Frontal cortex (tissue), 4 donors: ENCODE results near the gene SPG7. TPM values are rescaled to one million over a fixed set of nuclear protein-coding genes. Genes with fewer than 3 reads are reported as not detected.
A peak's percentile ranks its signal among the peaks of the same experiment; 100 is the strongest.

Experiments used
- DNase-seq, 2 donors: peaks; one replicate each; pipeline ENCODE4 v3.0.0; 2012; ENCODE audit warnings: low spot score in 2 of 2
- FAIRE-seq: peaks from 2 replicates; lab custom pipeline; 2012; peaks lifted over from hg19 to GRCh38; lab: Jason Lieb, UNC
- total RNA-seq: library from RNA; depleted of rRNA; stranded (reverse); fragments of >200 nt; gene quantifications from one replicate; pipeline ENCODE4 v1.2.3, GENCODE V29; 2014
- donor health status: control.
- donor health status: control.
- donor health status: control.

Gene SPG7
- total RNA-seq, 1 donor from 2014 or later, result 84.8 TPM

DNA sequence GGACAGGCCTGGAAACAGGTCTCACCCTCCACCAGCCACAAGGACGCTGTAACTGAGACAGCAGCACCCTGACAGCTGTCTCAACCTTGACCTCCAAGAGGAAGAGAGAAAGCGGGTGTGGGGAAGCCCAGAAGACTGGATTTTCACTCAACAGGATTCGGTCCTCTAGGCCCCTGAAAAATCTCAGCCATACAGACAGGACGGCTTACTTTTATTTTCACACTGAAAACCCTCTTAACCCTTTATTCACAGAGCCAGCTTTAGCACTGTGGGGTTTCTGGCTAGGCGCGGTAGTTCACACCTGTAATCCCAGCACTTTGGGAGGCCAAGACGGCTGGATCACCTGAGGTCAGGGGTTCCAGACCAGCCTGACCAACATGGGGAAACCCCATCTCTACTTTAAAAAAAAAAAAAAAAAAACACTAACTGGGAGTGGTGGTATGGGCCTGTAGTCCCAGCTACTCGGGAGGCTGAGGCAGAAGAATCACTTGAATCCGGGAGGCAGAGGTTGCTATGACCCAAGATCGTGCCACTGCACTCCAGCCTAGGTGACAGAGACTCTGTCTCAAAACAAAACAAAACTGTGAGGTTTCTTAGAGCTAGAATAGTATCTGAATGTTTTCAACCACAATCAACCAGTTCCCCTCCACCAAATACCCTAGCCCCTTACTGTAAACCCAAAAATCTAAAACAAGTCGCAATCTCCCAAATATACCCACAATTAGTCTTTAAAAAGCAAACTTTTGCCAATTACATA, 23.1 kb upstream of the SPG7 start:
- no peak for DNase-seq

DNA sequence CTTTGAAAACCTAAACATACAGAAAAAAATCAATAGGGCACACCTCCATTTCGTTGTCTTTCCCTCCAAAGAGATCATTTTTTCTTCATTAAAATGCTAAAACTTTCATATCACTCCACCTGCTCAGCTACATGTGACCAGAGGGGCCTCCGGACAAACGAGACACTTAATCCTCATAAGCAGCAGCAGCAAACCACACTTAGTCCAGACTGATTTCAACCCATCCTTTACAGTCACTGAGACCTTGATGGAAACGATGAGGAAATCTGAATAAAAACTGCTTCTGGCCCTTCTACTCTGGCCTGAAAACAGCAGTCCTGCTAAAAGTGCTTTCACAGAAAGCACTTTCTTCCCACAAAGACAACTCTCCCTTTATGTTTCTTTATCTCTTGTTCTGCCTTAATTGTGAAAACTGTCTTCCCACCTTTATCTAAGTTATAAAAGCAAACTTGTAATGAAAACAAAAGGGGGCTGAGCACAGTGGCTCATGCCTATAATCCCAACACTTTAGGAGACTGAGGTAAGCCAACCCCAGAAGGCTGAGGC, 22.4 kb upstream of the SPG7 start:
- DNase-seq (no peak), FAIRE-seq (no peak)

More for the DNA sequence above, 23.1 kb upstream of the SPG7 start:
- no peak for FAIRE-seq

DNA sequence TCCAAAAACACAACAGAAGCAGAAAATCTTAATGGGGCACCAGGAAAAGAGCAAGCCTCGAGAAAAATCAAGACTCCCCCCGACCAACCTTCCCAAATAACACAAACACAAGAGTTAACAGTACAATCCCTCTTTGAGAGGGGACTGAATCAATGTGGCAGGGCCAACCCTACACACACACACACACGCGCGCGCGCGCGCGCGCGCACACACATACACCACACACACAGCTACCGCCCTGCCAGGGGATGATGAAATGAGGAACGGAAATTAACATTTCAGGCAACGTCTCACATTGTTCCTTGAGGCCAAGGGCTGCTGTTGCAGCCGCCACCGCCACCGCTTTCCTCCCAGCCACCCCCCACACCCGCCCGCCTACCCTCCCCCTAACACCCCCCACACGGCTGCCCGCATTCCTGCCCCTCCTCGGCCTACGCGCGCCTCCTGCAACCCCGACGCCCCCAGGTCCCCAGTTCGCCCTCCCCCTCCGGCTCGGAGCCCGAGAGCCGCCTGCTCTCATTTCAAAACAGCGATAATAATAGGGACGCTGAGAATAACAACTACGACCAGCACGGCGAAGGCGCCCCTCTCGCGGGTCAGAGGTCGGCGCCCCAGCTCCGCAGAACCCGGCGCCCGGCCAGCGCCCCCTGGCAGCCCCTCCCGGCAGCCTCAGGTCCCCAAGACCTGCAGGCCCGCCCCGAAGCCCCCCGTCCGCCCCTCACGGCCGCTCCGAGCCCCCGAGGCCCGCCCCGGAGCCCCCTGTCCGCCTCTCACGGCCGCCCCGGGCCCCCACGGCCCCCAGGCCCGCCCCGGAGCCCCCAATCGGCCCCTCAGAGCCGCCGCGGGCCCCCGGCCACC, 18.9 kb upstream of the SPG7 start:
- FAIRE-seq, result no peak

DNA sequence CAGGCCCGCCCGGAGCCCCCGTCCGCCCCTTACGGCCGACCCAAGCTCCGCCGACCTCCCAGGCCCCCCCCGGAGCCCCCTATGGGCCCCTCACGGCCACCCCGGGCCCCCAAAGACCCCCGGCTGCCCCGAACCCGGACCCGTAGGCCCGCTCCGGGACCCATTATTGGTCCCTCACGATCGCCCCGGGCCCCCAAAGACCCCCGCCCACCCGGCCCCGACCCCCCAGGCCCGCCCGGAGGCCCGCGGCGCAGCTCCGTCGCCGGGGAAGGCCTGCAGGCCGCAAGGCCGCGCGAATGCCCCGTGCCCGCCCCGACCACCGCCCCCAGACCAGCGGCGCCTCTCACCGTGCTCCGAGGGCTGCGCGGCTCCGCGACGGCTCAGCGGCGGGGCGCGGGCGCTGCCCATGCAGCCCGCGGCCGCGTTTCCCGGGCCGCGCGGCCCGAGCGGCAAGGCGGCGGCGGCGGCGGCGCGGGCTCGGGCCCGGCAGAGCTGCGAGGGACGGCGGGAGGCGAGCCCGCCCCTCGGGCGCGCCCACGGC, 18.2 kb upstream of the SPG7 start:
- DNase-seq, result no peak
- no peak for FAIRE-seq

More for the DNA sequence above, 18.9 kb upstream of the SPG7 start:
- DNase-seq, result peak; percentile 63 to 73

DNA sequence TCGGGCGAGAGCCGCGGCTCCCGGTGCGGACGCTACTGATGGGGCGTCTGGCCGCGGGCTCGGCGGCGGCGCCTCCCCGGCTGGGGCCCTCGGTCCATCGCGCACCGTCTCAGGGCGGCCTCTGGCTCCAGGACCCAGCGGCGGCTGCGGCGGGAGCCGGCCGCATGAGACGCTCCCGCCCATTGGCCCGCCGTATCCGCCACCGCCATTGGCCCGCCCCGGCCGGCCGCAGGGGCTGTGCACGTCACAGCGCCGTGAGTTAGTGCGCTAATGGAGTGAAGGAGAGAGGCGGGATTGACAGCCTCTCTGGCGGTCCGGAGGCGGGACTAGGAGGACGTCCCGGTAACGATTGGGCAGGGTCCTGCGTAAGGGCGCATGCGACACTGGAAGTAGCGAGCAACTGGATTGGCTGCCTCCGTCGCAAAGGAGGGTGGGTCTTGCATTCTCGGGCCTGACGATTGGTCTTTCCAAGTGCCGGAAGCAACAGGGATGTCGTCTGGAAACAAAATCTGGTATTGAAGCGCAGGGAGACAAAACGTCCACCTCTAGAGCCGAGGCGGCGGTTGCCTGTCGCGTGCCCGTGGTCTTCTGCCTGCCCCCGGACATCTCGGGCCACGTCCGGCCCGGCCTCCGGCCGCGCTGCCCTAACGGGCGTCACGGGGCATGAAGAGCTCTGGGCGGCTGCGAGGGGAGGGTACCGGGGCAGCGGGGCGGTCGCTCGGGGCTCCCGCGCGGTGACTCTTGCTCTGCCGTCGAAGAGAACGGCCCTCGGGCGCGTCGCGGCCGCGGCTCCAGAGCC, 17.6 kb upstream of the SPG7 start, which contains the start of gene ANKRD11:
Gene ANKRD11 (minus strand): TSS at position 123 of the 799 bp plus-strand sequence. CDS start 173,542 bp downstream, outside the sequence.
- peak; percentile 77 for FAIRE-seq
- peak; percentile 98 to 100 for DNase-seq

DNA sequence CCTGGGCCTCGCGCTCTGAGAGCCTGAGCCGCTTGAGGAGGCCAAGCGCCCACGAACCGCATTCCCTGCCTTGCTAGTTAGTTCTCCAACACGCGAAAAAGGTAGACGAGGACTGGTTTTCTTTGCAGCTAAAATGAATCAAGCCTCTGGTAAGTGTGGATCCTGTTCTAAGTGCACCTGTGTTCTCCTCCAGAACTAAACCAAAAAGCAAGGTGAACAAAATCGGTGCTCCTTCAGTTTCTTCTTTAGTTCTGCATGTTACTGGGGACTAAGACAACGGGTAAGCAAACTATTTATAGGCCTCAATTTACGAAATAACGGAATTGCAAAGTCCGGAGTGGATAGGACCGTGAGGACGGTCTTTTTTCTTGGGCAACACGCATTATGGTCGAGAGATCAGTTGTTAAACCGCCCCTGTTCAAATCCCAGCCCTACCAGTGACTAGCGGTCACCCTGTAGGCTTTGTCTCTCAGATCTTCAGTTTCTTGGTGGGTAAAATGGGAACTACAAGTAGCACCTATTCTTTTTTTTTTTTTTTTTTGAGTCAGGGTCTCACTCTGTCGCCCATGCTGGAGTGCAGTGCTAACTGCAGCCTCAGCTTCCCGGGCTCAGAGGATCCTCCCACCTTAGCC, 16.8 kb upstream of the SPG7 start:
- FAIRE-seq (no peak), DNase-seq (no peak)

DNA sequence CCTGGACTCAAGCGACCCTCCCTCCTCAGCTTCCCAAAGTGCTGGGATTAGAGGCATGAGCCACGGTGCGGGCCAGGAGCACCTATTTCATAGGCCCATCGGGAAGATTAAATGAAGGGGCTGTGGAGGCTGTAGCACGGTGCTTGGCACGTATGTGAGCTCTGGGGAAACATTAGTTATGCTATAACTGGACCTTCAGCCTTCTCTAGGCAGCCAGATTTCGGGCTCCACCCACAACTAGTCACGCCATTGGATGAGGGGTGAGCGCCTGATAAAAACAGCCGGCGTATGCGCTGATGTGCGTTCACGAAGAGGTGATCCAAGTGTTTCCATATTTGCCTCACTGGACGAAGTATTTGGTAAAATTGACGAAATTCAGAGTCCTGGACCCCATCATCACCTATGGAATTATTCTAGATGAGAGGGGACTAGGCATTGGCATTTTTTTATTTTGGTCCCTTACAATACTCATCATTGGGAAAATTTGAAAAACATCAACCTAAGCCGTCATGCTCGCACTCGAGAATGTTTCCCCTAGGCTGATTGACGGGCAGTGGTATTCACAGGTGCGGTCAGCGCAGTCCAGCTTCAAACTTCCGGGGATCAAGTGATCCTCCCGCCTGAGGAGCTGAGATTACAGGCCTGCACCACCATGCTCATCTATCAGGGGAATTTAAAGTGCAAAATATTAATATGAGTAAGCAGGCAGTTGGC, 16.1 kb upstream of the SPG7 start:
- DNase-seq (no peak), FAIRE-seq (no peak)

DNA sequence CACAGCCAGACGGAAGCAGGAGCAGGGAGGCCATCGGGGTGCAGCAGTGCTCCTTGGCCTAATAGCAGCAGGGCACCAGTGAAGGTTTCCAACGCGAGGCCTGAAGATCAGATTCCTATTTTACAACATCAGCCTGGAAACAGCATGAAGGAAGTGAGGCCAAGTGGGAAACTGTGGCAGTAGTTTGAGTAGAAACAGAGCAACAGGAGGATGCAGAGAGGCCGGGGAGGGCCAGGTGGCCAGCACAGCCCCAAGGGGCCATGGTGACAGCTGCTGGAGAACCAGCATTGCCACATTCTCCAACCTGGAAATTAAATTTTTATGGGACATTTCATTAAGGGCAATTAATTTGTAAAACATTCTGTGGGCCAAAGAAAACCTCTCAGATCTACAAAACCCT, 14.4 kb upstream of the SPG7 start:
- DNase-seq, result no peak

DNA sequence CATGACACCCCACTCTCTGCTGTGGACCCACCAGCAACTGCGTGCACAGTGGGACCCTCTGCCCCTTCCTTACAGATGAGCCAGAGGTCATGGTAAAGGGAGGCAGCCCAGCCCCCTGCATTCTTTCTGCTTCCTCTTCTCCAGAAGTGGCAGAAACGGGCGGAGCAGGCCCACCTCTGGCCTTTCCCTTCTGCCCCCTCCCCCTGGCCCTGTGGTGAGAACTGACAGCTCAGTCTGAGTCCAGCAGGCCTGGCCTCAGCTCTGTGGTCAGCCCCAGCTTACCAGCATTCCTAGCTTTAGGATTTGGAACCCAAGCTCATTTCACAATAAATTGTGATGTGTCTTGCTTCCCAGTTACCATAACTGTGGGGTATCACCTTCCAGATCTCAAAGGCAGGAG, 13.1 kb upstream of the SPG7 start:
- no peak for FAIRE-seq

More for the DNA sequence above, 14.4 kb upstream of the SPG7 start:
- no peak for FAIRE-seq

DNA sequence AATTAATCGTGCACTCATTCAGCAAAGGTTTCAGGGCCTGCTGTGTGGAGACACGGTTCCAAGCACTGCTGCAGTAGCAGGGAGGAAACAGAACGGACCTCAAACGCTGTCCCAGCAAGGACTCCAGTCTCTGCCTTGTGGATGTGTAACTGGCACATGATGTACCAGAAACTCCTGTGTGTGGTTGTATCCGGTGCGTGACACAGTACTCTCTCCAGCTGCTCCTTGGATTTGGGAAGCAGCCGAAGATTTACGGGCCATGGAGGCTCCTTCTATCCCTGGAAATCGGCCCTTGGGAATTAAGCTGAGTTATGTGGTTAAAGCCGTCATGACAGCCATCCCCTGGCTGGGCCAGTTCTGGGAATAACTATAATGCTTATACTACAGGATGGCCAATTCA, 9.4 kb upstream of the SPG7 start:
- no peak for DNase-seq
- no peak for FAIRE-seq

More for the DNA sequence above, 13.1 kb upstream of the SPG7 start:
- no peak for DNase-seq

DNA sequence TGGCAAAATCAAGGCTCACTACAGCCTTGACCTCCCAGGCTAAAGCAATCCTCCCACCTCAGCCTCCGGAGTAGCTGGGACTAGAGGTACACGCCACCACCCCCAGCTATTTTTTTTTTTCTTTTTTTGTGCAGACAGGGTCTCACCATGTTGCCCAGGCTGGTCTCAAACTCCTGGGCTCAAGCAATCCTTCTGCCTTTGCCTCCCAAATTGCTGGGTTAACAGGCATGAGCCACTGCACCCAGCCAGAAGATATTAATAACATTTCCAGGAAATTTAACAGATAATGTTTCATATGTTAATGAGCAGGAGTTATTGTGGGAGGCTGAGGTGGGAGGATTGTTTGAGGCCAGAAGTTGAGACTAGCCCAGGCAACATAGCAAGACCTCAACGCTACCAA, 8.4 kb upstream of the SPG7 start:
- DNase-seq (no peak), FAIRE-seq (no peak)

DNA sequence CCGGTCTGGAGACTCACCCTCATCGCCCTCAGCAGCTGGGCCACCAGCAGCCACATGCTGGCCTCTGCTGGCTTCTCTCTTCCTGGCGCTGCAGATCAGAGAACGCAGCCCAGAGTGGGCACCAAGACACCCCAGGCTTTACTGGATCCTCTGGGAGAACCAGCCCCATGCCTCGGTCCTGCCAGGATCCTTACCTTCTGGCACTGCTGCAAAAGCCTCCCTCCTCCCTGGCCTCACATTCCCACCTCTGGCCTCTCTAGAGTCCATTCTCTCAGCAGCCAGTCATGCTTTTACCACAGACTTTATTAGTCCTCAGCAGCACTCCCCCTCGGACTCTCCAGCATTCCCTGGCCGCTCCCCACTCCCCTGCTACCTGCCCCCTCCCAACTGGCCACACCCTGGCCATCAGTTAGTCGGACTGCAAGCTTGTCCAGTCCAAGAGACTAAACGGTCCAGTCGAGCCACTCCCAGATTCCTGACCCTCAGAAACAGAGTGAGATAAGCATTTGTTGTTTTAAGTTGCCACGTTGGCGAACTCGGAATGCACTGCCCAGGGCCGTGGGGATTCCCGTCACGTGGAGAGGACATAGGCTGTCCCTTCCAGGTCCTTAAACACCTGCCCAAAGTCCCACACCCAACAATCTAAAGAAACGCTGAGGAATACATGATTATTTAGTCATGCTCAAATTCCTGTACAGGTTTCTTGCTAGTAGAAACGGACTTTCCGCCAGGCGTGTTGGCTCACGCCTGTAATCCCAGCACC, 5.9 kb upstream of the SPG7 start:
- FAIRE-seq, result no peak
- DNase-seq, result no peak

DNA sequence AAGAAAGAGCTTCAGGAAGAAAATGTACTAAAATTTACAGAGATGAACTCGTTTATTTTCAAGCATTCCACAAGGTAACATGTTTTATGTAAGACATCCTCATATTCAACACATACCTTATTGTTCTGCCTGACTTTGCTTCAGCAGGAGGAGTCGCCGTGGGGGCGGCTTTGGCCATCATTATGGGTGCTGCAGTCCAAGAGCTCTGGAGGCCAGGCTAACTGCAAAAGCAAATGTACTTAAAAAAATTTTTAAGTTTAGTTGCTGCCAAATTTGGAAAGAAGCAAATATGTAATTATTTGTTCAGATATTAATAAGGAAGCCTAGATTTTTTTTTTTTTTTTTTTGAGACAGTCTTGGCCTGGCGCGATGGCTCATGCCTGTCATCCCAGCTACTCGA, 4.1 kb upstream of the SPG7 start:
- FAIRE-seq (no peak), DNase-seq (no peak)

DNA sequence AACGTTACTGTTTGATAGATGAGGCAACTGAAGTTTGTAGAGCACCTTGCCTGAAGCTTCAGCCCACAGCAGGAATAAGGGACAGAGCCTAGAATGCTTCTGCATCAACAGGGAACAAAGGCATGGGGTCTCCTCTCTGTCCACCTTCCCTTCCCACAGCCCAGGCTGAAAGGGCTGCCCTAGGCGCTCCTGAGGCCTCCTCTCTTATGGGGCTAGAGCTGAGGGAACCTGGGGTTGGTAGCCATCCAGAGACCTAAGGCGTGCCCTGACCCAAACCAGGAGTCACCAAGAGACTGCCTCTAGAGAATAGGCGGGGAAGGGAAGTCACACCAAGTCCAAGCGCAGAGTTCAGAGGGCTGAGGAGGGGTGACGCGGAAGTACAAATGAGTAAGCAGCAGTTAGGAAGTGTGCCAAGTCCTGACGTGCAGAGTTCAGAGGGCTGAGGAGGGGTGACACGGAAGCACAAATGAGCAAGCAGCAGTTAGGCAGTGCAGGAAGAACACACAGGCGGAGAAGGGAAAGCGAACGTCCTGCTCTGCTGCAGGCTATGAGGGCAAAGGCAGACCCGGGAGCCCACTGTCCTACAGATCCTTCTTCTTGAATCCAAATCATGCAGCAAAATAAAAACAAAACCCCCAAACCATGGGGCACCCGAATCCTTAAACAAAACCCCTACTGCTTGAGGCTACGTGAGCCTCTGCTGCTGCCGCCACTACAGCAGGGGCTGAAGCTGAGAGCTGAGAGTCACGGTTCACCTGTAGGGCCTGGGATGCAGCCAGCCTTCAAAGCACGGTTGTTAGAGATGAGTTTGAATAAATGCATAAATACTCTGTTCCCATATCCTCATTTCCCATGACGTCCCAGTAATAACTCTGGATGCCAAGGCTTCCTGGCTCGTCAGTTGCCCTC, 2.7 kb upstream of the SPG7 start:
- FAIRE-seq, result no peak

DNA sequence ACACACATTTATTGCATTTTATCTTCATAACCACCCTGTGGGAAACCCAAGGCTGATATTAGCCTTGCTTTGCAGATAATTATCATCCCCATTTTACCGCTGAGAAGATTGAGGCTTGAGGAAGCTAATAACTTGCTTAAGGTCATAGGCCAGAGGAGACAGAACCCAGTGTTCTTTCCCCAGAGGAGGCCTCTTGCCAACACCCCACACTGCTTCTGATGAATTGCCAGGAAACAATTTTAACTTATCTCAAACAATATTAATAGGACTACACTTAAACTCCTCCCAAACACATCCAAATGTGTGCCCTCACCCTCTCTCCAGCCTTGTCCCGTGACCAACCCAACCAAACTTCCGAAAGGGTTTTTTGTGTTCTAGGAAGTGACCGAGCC, 2.1 kb upstream of the SPG7 start:
- DNase-seq (no peak), FAIRE-seq (no peak)

More for the DNA sequence above, 2.7 kb upstream of the SPG7 start:
- peak; percentile 47 to 69 for DNase-seq

DNA sequence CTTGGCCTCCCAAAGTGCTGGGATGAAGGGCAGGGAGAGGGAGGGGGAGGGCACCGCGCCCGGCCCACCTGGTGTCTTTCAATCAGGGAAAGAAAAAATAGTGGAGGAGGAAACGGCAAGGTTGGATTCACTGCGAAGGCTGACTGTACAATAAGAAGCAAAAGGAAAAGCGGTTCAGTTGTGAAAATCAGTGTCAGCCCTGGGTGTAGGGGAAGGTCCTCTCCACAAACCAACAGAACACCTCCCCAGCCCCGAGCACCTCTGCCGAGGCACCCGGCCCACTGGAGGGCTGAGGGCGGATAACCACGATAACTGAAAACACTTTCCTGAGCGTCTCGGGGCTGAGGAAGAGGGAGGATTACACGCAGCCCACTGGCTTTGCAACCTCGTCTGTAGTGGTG, 1.4 kb upstream of the SPG7 start:
- DNase-seq (no peak), FAIRE-seq (no peak)
